ENCODE results near the gene ARID2.

- TF ChIP-seq POLR2A (IDR thresholded peaks at IDR 0.05) (no peak), CTCF (IDR thresholded peaks at IDR 0.05) (no peak)
Measured at GRCh38 chr12:45705404-45705803, 24.1 kb upstream of the ARID2 start.

Measured in right lobe of liver (tissue), 4 donors.